ENCODE data around the gene NOX1. TPM values are rescaled to one million over a fixed set of nuclear protein-coding genes. Genes with fewer than 3 reads are reported as not detected.
"Not testable (repeated sequence)": the region's sequence is repeated elsewhere in the genome, so short reads cannot be mapped to it uniquely, and the experiment has no call there.

NOX1 gene
- total RNA-seq, 4 donors from 2014 or later = not detected

DNA sequence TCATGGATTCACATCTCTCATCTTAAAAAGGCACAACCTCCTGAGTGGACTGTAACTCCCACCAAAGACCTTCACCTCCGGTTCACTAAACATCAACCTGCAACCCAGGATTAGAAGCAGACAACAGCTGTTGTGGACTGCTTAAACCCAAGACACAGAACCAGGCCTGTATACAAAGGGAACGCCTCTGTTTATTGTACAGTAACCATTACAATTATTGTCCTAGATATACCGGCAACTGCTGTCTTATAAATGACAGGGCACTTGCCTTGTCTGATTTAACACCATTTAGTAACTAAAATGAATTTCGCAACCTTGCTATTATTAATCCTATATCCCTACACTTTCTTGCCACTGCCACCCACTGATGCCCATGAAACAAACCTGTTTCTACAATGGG is 76.8 kb downstream of the NOX1 start:
- no peaks in the 10 kb centered on the region for H3K27me3 ChIP-seq
- no peaks in the 10 kb centered on the region for H3K4me1 ChIP-seq
- no peak for TF ChIP-seq POLR2A (IDR thresholded peaks at IDR 0.05)
- TF ChIP-seq, protein P1, sequence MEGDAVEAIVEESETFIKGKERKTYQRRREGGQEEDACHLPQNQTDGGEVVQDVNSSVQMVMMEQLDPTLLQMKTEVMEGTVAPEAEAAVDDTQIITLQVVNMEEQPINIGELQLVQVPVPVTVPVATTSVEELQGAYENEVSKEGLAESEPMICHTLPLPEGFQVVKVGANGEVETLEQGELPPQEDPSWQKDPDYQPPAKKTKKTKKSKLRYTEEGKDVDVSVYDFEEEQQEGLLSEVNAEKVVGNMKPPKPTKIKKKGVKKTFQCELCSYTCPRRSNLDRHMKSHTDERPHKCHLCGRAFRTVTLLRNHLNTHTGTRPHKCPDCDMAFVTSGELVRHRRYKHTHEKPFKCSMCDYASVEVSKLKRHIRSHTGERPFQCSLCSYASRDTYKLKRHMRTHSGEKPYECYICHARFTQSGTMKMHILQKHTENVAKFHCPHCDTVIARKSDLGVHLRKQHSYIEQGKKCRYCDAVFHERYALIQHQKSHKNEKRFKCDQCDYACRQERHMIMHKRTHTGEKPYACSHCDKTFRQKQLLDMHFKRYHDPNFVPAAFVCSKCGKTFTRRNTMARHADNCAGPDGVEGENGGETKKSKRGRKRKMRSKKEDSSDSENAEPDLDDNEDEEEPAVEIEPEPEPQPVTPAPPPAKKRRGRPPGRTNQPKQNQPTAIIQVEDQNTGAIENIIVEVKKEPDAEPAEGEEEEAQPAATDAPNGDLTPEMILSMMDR (IDR thresholded peaks at IDR 0.05) = no peak
- intact Hi-C loops (cut with DNase I) = no loop called here
- no peak for DNase-seq
- H3K36me3 ChIP-seq = no peaks in the 10 kb centered on the region
- H3K27ac ChIP-seq = no peak overlapping the region
- H3K9me3 ChIP-seq = no peaks in the 10 kb centered on the region
- 81 to 100% methylated on average over 1 to 4 of the region's 4 CpGs for WGBS, 2 donors
- H3K4me3 ChIP-seq = no peak overlapping the region

DNA sequence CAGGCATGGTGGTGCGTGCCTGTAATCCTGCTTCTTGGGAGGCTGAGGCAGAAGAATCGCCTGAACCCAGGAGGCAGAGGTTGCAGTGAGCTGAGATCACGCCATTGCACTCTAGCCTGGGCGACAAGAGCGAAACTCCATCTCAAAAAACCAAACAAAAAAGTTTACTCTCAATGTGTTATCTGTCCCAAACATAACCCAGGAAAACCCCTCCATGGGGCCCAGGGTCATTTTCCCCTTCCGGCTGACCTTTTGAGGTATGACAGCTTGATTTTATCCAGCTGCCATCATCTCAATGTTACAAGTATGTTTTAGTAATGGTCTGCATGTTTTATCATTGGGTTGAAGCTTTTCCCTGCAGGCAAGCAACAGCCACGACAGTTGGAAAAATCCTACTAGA is 77.8 kb downstream of the NOX1 start:
- H3K4me3 ChIP-seq; DNase-seq; intact Hi-C loops (cut with DNase I); H3K4me1 ChIP-seq; H3K36me3 ChIP-seq; H3K27me3 ChIP-seq; H3K9me3 ChIP-seq; H3K27ac ChIP-seq: not testable (repeated sequence)
- 74 to 91% methylated on average over 6 to 7 of the region's 7 CpGs for WGBS, 2 donors

Small RNAs within 50 kb of the gene (small RNA-seq; reads per million reads assigned to genes)
- gene RF00411 = 0 reads per million in 4 donors

Other genes starting within 250 kb of the NOX1 start
- 10 to 100 TPM; 27.1 to 72.1 (median 37.7) TPM for gene TSPAN6, start 237.6 kb downstream of the NOX1 start, total RNA-seq
- 10 to 100 TPM; 22.6 to 38.4 (median 25.6) TPM for gene SRPX2, start 230.2 kb downstream of the NOX1 start, total RNA-seq
- 10 to 100 TPM in 1 of 4 donors, 1 to 10 TPM in 3; 5.4 to 14.9 (median 6.9) TPM for gene SYTL4, start 142.2 kb downstream of the NOX1 start, total RNA-seq
- gene CSTF2, start 54.0 kb downstream of the NOX1 start, total RNA-seq = 10 to 100 TPM; 19.3 to 34.8 (median 24.9) TPM
- gene XKRX, start 54.6 kb upstream of the NOX1 start, total RNA-seq = 1 to 10 TPM; 2.3 to 4.4 (median 3.6) TPM
- gene ARL13A, start 95.3 kb upstream of the NOX1 start, total RNA-seq = not detected
- gene TRMT2B, start 177.8 kb upstream of the NOX1 start, total RNA-seq = 10 to 100 TPM; 10.5 to 21.0 (median 12.7) TPM
- 1 to 10 TPM in 2 of 4 donors, under 1 TPM in 1, not detected in 1; 0.42 to 2.7 (median 1.1) TPM for gene TMEM35A, start 204.5 kb upstream of the NOX1 start, total RNA-seq
- gene CENPI, start 223.8 kb upstream of the NOX1 start, total RNA-seq = 1 to 10 TPM; 1.9 to 7.0 (median 3.7) TPM

All from esophagus squamous epithelium (tissue), 5 donors.